C1 segment of cervical spinal cord (tissue), 14 donors: ENCODE data around the gene ISM1.

ENCODE experiments used
- DNase-seq, 14 donors: peaks; one replicate each; lab custom pipeline; 2025; lab: John Stamatoyannopoulos, UW

ISM1 gene

GRCh38 chr20:13256606-13257005 lies 35.5 kb downstream of the ISM1 start:
- DNase-seq: no peak

GRCh38 chr20:13259921-13260320 lies 38.8 kb downstream of the ISM1 start:
- DNase-seq: no peak

- peak in 2 of 14 donors; percentile 3 to 14 for DNase-seq
Observed at GRCh38 chr20:13260650-13261279, 39.7 kb downstream of the ISM1 start.

- DNase-seq: peak in 2 of 14 donors; percentile 4 to 21
Observed at GRCh38 chr20:13261460-13262301, 40.6 kb downstream of the ISM1 start.

GRCh38 chr20:13262302-13262650 lies 41.2 kb downstream of the ISM1 start:
- no peak for DNase-seq

- DNase-seq: no peak
Observed at GRCh38 chr20:13262671-13263360, 41.7 kb downstream of the ISM1 start.

- no peak for DNase-seq
Observed at GRCh38 chr20:13263451-13263850, 42.4 kb downstream of the ISM1 start.

- DNase-seq: no peak
Observed at GRCh38 chr20:13264907-13265306, 43.8 kb downstream of the ISM1 start.

GRCh38 chr20:13265941-13266340 lies 44.9 kb downstream of the ISM1 start:
- no peak for DNase-seq

- DNase-seq: no peak
Observed at GRCh38 chr20:13267231-13267630, 46.2 kb downstream of the ISM1 start.

GRCh38 chr20:13268953-13269352 lies 47.9 kb downstream of the ISM1 start:
- DNase-seq: no peak

- DNase-seq: no peak
Observed at GRCh38 chr20:13270211-13270610, 49.1 kb downstream of the ISM1 start.

GRCh38 chr20:13271098-13271497 lies 50.0 kb downstream of the ISM1 start:
- DNase-seq: no peak

- no peak for DNase-seq
Observed at GRCh38 chr20:13271977-13272975, 51.2 kb downstream of the ISM1 start.

GRCh38 chr20:13274275-13274861 lies 53.3 kb downstream of the ISM1 start:
- DNase-seq: no peak

- DNase-seq: no peak
Observed at GRCh38 chr20:13276945-13277541, 56.0 kb downstream of the ISM1 start.

- no peak for DNase-seq
Observed at GRCh38 chr20:13277663-13278295, 56.7 kb downstream of the ISM1 start.

- no peak for DNase-seq
Observed at GRCh38 chr20:13278812-13279570, 57.9 kb downstream of the ISM1 start.

GRCh38 chr20:13280609-13281324 lies 59.7 kb downstream of the ISM1 start:
- no peak for DNase-seq
